ENCODE measurements around the gene CAPN8.

GRCh38 chr1:223703668-223704013, 38.1 kb upstream of the CAPN8 start:
- TF ChIP-seq, protein P1, sequence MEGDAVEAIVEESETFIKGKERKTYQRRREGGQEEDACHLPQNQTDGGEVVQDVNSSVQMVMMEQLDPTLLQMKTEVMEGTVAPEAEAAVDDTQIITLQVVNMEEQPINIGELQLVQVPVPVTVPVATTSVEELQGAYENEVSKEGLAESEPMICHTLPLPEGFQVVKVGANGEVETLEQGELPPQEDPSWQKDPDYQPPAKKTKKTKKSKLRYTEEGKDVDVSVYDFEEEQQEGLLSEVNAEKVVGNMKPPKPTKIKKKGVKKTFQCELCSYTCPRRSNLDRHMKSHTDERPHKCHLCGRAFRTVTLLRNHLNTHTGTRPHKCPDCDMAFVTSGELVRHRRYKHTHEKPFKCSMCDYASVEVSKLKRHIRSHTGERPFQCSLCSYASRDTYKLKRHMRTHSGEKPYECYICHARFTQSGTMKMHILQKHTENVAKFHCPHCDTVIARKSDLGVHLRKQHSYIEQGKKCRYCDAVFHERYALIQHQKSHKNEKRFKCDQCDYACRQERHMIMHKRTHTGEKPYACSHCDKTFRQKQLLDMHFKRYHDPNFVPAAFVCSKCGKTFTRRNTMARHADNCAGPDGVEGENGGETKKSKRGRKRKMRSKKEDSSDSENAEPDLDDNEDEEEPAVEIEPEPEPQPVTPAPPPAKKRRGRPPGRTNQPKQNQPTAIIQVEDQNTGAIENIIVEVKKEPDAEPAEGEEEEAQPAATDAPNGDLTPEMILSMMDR (IDR thresholded peaks at IDR 0.05): no peak
- TF ChIP-seq MXI1 (IDR thresholded peaks at IDR 0.05; ENCODE audit: low read depth, low read length): no peak
- TF ChIP-seq YY1 (IDR thresholded peaks at IDR 0.05; ENCODE audit: low read depth): no peak
- TF ChIP-seq RAD21 (IDR thresholded peaks at IDR 0.05; ENCODE audit: low read length): no peak
- no peak for TF ChIP-seq MAX (IDR thresholded peaks at IDR 0.05; ENCODE audit: low read depth)
- no peak for TF ChIP-seq EZH2phosphoT487 (IDR thresholded peaks at IDR 0.05; ENCODE audit: borderline replicate concordance, low read depth)
- TF ChIP-seq CHD2 (IDR thresholded peaks at IDR 0.05; ENCODE audit: low read length, partially characterized antibody): no peak
- no peak for TF ChIP-seq SIN3A (IDR thresholded peaks at IDR 0.05; ENCODE audit: borderline replicate concordance, low read depth, low read length)
- TF ChIP-seq, protein P2, sequence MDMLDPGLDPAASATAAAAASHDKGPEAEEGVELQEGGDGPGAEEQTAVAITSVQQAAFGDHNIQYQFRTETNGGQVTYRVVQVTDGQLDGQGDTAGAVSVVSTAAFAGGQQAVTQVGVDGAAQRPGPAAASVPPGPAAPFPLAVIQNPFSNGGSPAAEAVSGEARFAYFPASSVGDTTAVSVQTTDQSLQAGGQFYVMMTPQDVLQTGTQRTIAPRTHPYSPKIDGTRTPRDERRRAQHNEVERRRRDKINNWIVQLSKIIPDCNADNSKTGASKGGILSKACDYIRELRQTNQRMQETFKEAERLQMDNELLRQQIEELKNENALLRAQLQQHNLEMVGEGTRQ (IDR thresholded peaks at IDR 0.05; ENCODE audit: borderline replicate concordance, low read depth, low read length): no peak
- TF ChIP-seq POLR2AphosphoS5 (IDR thresholded peaks at IDR 0.05; ENCODE audit: low read depth, low read length): no peak

Data from SK-N-SH (cell line).